ENCODE measurements around the gene KAZN.

- TF ChIP-seq CREB1 (IDR thresholded peaks at IDR 0.05; ENCODE audit: low read depth) (no peak), EGR1 (IDR thresholded peaks at IDR 0.05) (no peak), EP300 (IDR thresholded peaks at IDR 0.05; ENCODE audit: borderline replicate concordance) (no peak), NFIC (IDR thresholded peaks at IDR 0.05) (no peak), MAX (IDR thresholded peaks at IDR 0.05) (no peak), CEBPB (IDR thresholded peaks at IDR 0.05) (no peak), RAD21 (IDR thresholded peaks at IDR 0.05; ENCODE audit: low read depth) (no peak), TCF12 (IDR thresholded peaks at IDR 0.05; ENCODE audit: low read depth) (no peak)
Measured at GRCh38 chr1:14572861-14573260, 25.6 kb upstream of the KAZN start.
